ENCODE data around the gene FHIT.

FHIT gene

DNA sequence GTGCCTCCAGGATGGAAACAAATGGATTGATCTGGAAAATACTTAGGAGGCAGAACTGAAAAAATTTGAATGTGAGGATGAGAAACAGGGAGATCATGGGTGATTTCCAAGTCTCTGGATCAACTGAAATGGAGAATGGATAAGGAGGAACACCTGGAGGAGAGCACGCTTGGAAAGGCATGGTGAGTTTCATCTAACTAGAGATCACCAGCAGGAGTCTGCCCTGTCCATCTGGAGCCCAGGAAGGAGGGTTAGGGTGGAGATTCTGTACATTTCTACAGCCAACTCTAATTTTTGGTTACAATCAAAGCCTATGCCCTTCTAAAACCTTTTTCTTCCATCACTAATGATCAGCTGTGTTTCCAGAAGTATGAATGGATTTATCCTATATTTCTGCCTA lies 1205.6 kb downstream of the FHIT start:
- in situ Hi-C loops (cut with MboI; ENCODE audit: low sequenced_read_pairs), result no loop called here

DNA sequence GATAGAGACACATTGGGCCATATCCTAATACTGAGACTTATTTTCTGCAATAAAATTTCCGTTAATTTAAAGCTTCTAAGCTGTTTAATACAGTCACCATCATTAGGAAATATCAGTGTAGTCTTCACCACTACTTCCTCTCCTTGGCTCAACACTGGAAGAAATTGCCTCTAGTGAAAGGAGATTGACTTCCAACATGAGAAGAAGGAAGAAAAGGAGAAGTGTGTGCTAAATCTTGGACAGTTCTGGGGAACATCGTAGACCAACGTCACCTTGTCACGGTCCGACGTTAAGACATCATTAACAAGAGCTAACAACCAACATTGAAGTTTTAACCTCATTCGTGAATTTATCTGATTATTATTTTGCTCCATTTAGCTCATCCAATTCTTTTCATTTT lies 1214.4 kb downstream of the FHIT start:
- in situ Hi-C loops (cut with MboI; ENCODE audit: low sequenced_read_pairs), result no loop called here

DNA sequence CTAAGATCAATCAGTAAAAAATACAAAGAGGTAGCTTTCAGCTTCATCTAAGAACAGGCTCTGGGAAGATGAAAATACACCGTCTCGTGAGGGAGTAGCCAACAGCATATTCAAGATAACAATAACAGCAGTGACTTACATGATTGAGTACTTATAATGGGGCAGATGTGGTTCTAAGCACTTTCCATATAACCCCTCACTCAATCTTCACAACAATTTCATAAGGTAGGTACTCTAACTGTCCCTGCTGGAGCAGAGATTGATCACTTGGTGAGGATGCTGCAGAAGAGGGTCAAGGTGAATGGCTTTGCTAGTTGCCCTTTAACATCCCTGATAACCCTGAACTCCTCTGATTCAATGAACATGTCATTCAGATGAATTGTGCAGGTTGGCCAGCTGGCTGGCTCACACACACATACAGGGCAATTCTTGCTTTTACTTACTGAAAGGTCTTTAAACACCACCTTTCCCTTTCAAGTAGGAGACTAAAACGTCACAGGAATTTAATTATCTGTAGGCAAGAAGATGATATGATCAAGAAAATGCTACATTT lies 1217.3 kb downstream of the FHIT start:
- in situ Hi-C loops (cut with MboI; ENCODE audit: low sequenced_read_pairs), result no loop called here

DNA sequence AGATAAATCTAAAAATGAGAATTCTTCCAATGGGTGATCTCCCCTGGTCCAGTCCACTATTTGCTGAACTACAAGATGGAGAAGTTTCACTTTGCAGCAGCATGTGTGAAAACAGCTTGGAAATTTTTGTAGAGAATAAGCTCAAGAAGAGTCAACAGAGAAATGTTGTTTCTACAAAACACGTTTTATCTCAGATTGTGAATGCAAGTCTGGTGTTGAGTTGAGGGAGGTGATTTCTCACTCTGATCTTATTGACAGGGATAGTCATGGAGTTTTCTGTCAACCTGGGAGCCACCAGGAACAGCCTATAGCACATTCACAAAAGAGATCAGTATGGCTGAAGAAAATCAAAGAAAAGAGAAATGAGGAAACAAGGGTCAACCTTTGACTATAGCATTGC lies 1220.3 kb downstream of the FHIT start:
- in situ Hi-C loops (cut with MboI; ENCODE audit: low sequenced_read_pairs), result no loop called here

DNA sequence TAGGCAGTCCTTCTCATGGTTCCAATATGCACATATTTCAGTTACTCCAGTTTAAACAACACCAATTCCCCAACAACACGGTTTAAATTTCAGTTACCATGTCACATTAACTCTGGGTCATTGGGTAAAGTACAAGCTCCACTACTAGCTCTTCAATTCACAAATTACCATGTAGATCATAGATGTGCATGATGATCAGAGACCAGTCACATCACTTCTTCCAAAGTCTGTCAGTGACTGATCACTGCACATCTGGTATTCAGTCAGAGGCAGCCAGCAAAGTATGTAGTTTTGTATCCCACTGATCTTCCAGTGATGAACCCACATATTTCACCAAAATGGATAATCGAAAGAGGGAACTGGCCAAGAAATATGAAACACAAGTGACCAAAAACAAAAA lies 1223.0 kb downstream of the FHIT start:
- in situ Hi-C loops (cut with MboI; ENCODE audit: low sequenced_read_pairs), result no loop called here

DNA sequence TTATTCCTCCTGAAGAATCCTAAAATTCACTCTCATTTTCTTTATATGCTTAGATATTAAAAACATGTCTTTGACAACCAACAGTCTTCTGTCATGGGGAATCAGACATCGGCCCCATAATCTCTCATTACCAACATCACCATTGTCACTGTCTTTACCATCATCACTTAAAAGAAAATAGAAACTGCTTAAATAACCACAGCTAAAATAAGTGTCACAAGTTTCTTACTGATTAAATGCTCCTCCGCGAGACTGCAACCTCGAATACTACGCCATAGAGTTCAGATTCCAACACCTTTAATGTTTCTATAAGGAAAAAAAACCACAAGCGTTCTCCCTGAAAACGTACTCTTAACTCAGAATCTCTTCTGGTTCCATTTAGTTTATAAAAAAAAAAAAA lies 1223.9 kb downstream of the FHIT start:
- in situ Hi-C loops (cut with MboI; ENCODE audit: low sequenced_read_pairs), result no loop called here

DNA sequence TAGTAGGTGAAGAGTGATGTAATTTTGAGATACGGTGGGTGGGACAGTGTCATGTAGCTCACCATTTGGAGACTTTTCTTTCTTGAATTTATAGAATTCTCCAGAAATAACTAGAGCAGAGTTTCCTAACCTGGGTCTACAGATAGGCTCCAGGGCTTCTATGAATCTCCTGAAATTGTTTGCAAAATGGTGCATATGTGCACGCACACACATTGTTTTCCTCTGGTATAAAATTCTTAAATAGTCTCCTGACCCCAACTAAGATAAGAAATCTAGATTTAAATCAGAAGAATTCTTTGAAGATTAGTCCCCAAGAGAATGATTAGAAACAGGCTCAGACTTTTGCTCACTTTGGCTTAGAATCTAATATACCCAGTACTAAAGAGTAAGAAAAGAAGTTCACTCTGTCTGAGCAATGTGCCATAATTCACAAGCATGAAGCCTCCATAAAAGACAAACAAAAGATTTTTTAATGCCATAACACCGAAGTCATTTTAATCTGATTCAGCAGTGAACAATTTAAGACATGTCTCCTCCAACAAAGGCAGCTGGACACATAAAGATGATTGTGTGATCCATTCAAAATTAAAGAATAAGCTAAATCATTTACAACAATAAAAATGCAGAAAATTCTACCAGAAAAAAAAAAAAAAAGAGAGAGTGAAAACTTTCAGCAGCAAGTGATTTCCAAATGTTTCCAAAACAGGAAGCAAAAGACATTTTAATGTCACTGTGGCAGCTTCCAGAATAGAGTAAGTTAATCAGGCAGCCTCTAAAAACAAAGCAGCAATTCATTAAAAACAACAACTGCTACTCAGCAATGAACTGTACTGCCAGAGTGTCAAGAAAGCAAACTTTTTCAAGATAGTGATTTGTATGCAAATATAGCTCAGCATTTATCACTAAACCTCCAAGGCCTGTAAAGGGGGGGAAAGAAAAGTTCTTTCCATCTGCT lies 1225.9 kb downstream of the FHIT start:
- in situ Hi-C loops (cut with MboI; ENCODE audit: low sequenced_read_pairs), result no loop called here

DNA sequence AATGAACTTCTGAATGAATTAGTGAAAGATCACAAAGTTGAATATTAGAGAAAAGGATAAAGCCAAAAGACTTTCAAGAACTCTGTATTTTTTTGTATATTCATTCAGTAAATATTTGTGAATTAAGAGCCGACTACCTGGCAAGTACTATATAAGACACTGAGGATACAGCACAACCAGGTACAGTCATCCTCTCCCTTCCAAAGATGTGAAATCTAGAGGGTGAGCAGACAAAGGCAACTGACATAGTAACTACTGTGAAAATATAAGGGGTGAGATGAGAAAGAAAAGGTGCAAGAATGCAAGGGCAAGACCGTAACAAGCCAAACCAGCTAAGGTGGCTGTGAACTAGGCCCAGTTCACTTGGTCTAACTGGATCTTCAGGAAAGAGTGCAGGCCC lies 1226.9 kb downstream of the FHIT start:
- in situ Hi-C loops (cut with MboI; ENCODE audit: low sequenced_read_pairs), result no loop called here

DNA sequence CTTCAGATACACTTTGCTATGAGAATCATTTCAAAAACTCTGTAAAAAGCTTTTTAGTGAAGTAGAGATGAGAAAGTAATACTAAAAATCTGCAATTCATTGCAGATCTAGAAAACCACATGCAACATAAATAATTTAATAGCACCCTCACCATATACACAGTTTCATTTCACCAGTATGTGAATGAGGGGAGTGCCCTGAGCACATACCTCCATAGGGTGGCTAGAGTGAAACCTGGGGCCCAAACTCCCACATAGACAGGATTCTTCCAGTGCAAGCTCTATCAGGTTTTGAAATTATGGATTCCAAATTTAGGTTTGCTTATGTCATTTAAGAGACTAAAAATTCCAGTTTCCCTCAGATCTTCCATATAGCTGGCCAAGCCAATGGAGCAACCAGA lies 1228.1 kb downstream of the FHIT start:
- in situ Hi-C loops (cut with MboI; ENCODE audit: low sequenced_read_pairs), result no loop called here

DNA sequence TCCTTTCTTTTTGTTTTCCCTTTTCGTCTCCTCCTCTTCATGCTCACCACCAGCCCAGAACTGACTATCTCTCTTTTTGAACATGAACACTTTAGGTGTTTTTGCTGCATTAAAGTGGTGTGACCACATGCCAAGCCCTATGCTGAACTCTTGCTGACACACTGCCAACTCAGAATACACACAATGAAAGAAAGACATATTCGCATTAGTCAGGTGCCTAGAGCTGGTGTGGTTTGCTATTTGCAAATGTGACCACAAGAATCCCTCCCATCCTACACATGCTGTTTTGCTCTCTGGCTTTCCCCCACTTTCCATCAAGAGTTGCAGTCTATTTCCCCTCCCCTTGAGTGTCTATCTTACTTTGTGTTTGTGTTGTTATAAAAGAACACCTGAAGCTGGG lies 1233.6 kb downstream of the FHIT start:
- in situ Hi-C loops (cut with MboI; ENCODE audit: low sequenced_read_pairs), result no loop called here

DNA sequence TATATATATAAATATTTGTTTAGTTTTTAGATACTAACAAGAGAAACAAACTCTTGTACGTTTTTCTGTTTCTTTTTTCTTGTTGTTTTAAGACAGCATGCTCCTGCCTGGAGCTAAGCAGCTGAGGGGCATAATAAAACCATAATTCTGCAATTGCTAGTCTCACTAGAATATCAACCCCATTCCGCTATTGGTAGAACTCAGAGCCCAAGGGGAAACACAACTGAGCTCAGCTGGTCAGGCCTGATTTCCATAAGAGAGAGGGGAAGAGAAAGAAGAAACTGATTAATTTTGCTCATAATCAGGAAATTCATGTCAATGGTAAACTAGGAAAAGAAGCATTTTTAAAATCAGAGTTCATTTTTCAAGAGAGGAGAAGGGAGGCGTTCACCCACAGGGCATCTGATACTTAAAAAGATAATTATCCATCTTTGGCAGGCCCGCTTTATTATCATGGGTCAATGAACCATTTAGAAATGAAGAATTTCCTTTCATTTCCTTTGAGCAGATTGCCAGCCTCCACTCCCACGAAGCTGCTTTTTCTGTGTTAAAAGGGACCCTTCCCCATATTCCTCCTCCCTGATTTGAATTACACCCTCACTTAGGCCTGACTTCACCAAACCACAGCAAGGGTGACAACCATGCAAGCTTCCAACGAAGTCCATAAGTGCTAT lies 1236.1 kb downstream of the FHIT start:
- in situ Hi-C loops (cut with MboI; ENCODE audit: low sequenced_read_pairs), result no loop called here

DNA sequence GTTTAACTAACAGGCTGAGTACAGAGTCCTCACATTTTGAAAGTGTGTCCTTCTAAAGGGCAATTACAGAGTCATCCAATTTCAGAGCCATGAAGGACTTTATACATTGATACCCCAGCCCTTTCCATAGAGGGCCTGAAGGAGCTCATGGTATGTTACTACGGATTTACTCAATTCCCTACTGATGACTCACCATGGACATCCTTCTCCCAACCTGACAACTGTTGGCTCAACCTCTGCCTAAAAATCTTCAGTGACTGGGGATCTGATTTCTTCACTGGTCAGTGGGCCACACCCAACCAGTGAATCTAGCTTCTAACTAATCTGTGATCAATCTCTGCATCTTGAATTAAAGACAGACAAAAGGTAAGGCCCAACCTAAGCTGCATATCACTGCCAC lies 1238.0 kb downstream of the FHIT start:
- in situ Hi-C loops (cut with MboI; ENCODE audit: low sequenced_read_pairs), result no loop called here

DNA sequence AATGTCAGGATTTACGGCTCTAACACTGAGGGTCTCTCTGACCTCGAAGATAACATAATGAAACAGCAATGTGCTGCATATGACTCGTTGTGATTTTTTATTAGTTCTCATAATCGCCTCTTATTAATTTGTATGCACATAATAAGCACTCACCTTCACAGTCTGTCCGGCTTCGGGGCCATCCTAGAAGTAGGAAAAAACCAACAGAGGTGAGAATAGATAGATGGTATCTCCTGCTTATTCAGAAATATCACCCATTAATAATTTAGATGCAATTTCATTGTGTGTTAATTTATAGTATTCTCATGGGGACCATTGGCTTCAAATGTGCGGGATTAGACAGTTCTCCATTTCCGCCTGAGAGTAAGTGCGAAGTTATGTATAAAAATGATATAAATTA lies 1240.0 kb downstream of the FHIT start:
- in situ Hi-C loops (cut with MboI; ENCODE audit: low sequenced_read_pairs), result no loop called here

DNA sequence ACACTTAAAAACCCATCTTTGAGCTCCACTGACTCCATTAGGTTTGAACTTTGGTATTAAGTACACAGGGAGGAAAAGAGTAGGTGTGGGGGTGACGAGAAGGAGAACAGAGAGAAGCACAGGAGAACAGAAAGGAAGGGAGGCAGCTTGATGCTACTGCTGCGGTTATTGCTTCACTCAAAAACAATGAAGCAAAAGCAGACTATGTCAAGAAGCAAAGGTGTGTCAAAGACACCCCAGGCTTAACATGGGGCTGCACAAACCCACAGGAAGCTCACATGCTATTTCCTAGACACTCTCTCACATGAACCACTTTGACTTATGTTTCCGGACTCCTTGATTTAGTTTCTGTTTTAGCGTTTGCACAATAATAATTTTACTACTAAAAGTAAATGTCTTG lies 1240.5 kb downstream of the FHIT start:
- in situ Hi-C loops (cut with MboI; ENCODE audit: low sequenced_read_pairs), result no loop called here

DNA sequence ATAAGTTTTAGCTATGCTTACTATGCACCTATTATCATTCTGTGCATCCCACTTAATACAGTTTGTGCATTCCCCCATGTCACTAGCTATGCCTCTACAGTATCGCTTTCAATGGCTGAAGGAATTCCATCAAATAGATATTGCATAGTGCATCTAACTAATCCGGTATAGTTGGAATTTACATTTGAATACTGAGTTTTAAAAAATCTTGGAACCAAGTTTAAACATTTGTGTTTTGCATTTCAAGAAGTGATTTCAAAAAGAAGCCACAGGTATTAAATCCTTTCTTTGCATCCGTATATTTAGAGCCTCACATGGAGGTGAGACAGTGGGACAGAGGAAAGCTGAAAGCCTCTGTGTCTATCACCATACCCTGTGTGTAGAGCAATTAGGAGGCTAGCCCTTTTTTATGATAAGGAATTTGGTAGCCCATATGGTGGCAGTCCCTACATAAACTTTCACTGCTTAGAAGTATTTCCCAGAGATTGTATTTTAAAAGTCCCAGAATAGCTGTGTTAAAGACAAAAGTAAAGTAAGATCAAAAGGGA lies 1241.2 kb downstream of the FHIT start:
- in situ Hi-C loops (cut with MboI; ENCODE audit: low sequenced_read_pairs), result no loop called here

DNA sequence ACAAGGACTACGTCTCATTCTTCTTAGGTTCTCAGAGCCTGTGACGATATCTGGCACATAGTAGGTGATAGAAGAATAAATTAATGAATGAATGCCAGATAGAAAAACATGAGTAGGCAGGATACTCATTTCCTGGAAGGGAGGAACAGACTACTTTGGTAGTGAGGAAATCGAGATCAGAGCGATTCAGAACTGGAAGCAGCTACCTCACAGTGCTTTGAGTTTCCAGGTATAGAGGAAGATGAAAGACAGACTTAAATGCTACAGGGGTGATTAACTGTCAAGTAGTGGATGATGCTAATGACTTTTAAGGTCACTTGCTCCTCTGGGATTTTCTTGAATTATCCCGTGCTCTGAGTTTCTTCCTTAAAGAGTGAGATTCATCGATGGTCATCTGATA lies 1249.9 kb downstream of the FHIT start:
- in situ Hi-C loops (cut with MboI; ENCODE audit: low sequenced_read_pairs), result no loop called here

DNA sequence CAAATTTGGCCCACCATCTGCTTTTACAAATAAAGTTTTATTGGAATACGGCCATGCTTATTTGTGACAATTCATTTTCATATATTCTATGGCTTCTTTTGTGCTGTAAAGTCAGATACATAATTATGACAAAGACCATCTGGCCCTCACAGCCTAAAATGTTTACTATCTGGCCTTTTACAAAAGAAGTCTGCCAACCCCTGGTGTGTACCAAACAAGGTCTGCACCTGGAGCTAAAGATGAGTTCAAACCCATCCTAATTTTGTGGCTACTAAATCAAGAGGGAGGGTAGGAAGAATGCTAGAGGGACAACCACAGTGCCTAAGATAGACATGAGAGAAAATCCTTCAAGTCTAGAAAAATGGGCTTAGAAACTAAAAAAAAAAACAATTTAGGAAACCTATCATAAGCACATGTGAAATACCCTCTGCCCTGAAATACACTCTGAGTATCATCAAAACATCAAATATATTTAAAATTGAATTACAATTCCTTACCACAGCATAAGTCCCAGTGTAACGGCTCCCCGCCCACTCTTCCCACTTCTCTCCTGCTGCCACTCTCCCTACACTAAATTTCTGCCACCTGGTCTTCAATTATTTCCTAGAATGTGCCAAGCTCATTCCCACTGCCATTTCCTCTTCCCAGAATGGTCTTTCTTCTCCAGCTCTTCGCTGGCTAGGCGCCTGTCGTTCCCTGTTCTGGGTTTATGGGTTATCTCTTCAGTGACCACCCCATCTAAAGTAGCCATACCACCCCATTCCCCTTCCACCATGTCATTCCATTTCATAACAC lies 1250.7 kb downstream of the FHIT start:
- in situ Hi-C loops (cut with MboI; ENCODE audit: low sequenced_read_pairs), result no loop called here

DNA sequence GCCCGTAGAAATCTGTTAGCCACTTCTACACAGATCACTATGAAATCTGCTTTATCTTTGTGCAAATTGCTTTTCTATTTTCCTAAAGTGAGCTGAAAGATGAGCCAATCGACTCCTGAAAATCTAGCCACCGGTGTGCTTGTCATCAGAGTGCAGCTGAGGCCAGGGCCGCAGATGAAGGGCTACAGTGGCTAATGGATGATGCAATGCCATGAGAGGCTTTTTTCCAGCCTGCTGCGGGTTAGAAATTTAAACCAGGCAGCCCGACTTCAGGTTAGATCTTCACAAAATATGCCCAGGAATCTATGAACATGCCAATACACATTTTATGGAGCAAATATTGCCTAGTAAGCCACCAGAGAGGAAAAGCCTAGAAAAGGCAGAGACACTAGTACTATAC lies 1253.2 kb downstream of the FHIT start:
- in situ Hi-C loops (cut with MboI; ENCODE audit: low sequenced_read_pairs), result no loop called here

DNA sequence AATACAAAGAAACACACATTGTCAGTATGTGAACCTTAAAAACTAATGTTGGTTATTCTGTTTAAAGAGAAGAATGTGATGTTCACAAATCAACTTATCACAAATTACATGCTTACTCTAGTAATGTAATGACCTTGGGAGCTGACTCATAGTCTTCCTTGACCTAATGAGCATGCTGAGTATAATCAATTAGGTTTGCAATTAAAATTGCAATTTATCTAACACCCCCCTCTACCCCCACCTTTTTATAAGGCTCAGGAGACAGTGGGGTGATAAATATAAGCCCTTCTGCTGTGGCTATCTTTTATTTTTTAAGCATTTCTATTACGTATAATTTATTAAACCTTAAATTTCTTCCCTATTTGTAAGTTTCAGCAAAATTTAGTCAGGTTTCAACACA lies 1253.7 kb downstream of the FHIT start:
- in situ Hi-C loops (cut with MboI; ENCODE audit: low sequenced_read_pairs), result no loop called here

DNA sequence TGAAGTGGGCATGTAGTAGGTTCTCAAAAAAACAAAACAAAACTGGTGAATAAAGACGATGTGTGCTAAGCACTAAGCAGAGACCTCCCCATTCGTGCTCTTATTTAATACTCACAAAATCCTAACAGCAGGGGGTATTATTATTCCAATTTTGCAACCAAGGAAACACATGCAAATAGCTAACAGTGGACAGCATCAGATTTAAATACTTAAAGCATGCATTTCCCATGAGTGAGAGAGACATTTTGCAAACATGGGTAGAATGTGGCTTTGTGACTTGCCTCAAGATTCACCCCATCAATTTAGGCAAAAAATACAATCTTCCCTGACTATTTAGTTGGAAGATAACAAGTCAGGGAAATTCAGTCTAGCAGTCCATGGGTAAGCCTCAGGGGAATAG lies 1255.2 kb downstream of the FHIT start:
- in situ Hi-C loops (cut with MboI; ENCODE audit: low sequenced_read_pairs), result no loop called here

DNA sequence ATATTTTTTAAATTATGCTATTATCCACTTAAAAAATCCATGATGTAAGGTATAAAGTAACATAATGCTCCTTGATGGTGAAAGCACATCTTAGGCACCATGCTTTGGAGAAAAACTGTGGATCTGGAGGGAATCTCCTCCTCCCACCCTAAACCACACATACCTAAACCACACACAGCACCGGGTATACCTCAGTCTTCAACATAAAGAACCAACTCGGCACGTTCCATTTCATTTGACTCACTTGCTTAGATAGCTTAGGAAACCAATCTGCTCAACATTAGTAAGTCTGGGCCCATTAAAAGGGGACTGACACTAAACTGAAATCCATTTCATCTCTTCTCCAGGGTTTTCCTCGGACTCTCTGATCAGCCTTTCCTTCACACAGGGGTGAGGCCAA lies 1255.7 kb downstream of the FHIT start:
- in situ Hi-C loops (cut with MboI; ENCODE audit: low sequenced_read_pairs), result no loop called here

All from HL-60/S4 treated with phorbol 12-myristate 13-acetate at 8.2 ng/mL for 4 days and 3 days (cell line).